Measurements from ENCODE around the gene MAP4K3.
A peak's percentile ranks its signal among the peaks of the same experiment; 100 is the strongest.

MAP4K3 gene

GRCh38 chr2:39468579-39469451 lies 31.7 kb upstream of the MAP4K3 start:
- H3K4me3 ChIP-seq (ENCODE audit: low read depth, low read length): no peak overlapping the region; the same call in 1 of the 2 replicates
- ChIA-PET CTCF (interaction anchor here (0.7 to 1.5 kb wide), 6 partner anchors 10 to 261 kb away, joined by 3 to 4 read pairs (median 3); no protein-coding TSS in a partner anchor), POLR2A (interaction anchor here (0.6 kb wide), 2 partner anchors 39 to 50 kb away, joined by 3 to 4 read pairs; no protein-coding TSS in a partner anchor)
- TF ChIP-seq CTCF (IDR thresholded peaks at IDR 0.05; ENCODE audit: insufficient read depth, low read length, missing control alignments): no peak
- DNase-seq (ENCODE audit: low read depth, low spot score): peak; percentile 16

DNA sequence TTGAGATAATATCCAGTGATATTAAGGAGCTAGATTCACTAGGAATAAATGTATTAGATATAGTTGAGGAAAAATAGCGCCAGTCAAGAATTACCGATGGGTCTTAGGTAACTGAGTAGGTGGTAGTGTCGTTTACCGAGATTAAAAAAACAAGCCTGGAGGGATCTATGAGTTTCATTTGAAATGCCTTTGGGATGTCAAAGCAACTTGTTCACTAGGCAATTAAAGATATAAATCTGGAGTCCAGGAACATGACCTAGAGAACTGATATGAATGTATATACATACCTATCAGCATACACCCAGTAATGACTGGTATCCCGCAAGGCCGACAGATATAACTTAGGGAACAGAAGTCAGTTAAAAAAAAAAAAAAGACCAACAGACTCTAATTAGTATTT lies 29.2 kb upstream of the MAP4K3 start:
- ChIA-PET CTCF (no interaction called here), POLR2A (no interaction called here)
- TF ChIP-seq CTCF (IDR thresholded peaks at IDR 0.05; ENCODE audit: insufficient read depth, low read length, missing control alignments): no peak
- no peak for DNase-seq (ENCODE audit: low read depth, low spot score)
- no peak overlapping the region for H3K4me3 ChIP-seq (ENCODE audit: low read depth, low read length)

GRCh38 chr2:39464864-39465263 lies 27.8 kb upstream of the MAP4K3 start:
- ChIA-PET POLR2A (no interaction called here), CTCF (interaction anchor here (1.3 kb wide), 1 partner anchor 8 kb away, joined by 3 read pairs; no protein-coding TSS in a partner anchor)
- TF ChIP-seq CTCF (IDR thresholded peaks at IDR 0.05; ENCODE audit: insufficient read depth, low read length, missing control alignments): no peak
- no peak overlapping the region for H3K4me3 ChIP-seq (ENCODE audit: low read depth, low read length)
- DNase-seq (ENCODE audit: low read depth, low spot score): no peak

- CTCF ChIA-PET: interaction anchor here (1.0 kb wide), 1 partner anchor 10 kb away, joined by 3 read pairs; no protein-coding TSS in a partner anchor
- no peak for DNase-seq (ENCODE audit: low read depth, low spot score)
- no peak overlapping the region for H3K4me3 ChIP-seq (ENCODE audit: low read depth, low read length)
- POLR2A ChIA-PET: no interaction called here
- no peak for TF ChIP-seq CTCF (IDR thresholded peaks at IDR 0.05; ENCODE audit: insufficient read depth, low read length, missing control alignments)
These were observed 18.7 kb upstream of the MAP4K3 start for GRCh38 chr2:39455826-39456225.

DNA sequence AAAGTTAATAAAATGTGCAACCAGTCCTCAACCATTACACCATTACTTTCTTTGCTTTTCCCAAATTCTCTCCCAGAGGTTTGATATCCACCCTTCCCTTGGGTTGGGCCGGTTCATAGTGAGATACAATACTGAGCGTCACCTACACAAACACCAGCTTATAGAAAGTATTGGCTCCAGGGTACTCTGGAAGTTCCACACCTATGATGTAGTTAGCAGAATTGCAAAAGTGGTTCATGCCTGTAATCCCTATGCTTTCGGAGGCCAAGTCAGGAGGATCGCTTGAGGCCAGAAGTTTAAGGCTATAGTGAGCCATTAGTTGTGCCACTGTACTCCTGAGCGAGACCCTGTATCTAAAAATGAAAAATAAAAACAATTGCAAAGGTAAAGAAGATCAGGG lies 15.3 kb upstream of the MAP4K3 start:
- no peak overlapping the region for H3K4me3 ChIP-seq (ENCODE audit: low read depth, low read length)
- ChIA-PET POLR2A (no interaction called here), CTCF (interaction anchor here (1.6 kb wide), 1 partner anchor 11 kb away, joined by 6 read pairs; no protein-coding TSS in a partner anchor)
- DNase-seq (ENCODE audit: low read depth, low spot score): no peak
- no peak for TF ChIP-seq CTCF (IDR thresholded peaks at IDR 0.05; ENCODE audit: insufficient read depth, low read length, missing control alignments)

DNA sequence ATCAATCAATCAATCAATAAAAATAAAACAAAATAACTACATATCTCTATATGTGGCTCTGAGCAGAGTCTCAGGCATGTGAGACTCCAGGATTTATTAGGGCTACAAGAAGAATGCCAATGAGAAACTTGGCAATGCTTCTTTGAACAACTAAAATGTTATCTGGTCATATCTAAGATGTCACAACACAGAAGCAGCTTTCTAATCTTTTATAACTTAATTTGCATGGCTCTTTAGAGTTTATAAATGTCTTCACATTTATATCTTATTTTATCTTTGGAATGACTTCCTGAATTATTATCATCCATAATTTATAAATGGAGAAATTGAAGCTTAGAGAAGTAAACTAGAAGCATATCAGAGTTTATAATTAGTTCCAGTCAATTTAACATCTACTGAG lies 14.9 kb upstream of the MAP4K3 start:
- TF ChIP-seq CTCF (IDR thresholded peaks at IDR 0.05; ENCODE audit: insufficient read depth, low read length, missing control alignments): no peak
- ChIA-PET POLR2A (no interaction called here), CTCF (interaction anchor here (1.6 kb wide), 1 partner anchor 11 kb away, joined by 6 read pairs; no protein-coding TSS in a partner anchor)
- no peak for DNase-seq (ENCODE audit: low read depth, low spot score)
- H3K4me3 ChIP-seq (ENCODE audit: low read depth, low read length): no peak overlapping the region
